OCI-LY1 (cell line): Measurements from ENCODE around the gene IL4R.

Source experiments
- H2AFZ ChIP-seq: fragments of 200-600 bp; sonication (generic), shearing (Covaris generic); 2 replicates; pipeline ENCODE4 v1.6.0; 2014; ENCODE audit warnings: antibody characterized with exemption, mild to moderate bottlenecking, low read length
- H3F3A ChIP-seq: fragments of 200-600 bp; sonication (generic), shearing (Covaris generic); 2 replicates; pipeline ENCODE4 v1.6.0; 2014; ENCODE audit warnings: mild to moderate bottlenecking, antibody characterized with exemption, low read length, moderate library complexity; ENCODE audit not compliant: insufficient read depth
- H3K27ac ChIP-seq: fragments of 200-600 bp; sonication (generic); 2 replicates; pipeline ENCODE4 v1.5.1; 2014; ENCODE audit warnings: low read length, mixed run types, mild to moderate bottlenecking, low read depth; ENCODE audit not compliant: poor library complexity, severe bottlenecking
- H3K27me3 ChIP-seq: fragments of 200-600 bp; sonication (generic); 2 replicates; pipeline ENCODE4 v1.6.0; 2014; ENCODE audit warnings: antibody characterized with exemption, mild to moderate bottlenecking, low read length, moderate library complexity; ENCODE audit not compliant: insufficient read depth
- H3K36me3 ChIP-seq: fragments of 200-600 bp; sonication (generic); 2 replicates; pipeline ENCODE4 v1.6.1; 2014; ENCODE audit warnings: mild to moderate bottlenecking, antibody characterized with exemption, low read length, moderate library complexity, mixed read lengths; ENCODE audit not compliant: insufficient read depth
- H3K4me1 ChIP-seq: fragments of 200-600 bp; sonication (generic); 2 replicates; pipeline ENCODE4 v1.5.1; 2014; ENCODE audit warnings: mild to moderate bottlenecking, low read length, moderate library complexity; ENCODE audit not compliant: insufficient read depth, severe bottlenecking
- H3K4me2 ChIP-seq: fragments of 200-600 bp; sonication (generic), shearing (Covaris generic); 2 replicates; pipeline ENCODE4 v1.6.1; 2014; ENCODE audit warnings: low read length
- H3K4me3 ChIP-seq: fragments of 200-600 bp; sonication (generic); 2 replicates; pipeline ENCODE4 v1.5.1; 2014; ENCODE audit warnings: low read length, low read depth, mild to moderate bottlenecking, mixed read lengths; ENCODE audit not compliant: poor library complexity, severe bottlenecking
- H3K79me2 ChIP-seq: fragments of 200-600 bp; shearing (Covaris generic); 2 replicates; pipeline ENCODE4 v1.6.1; 2016; ENCODE audit warnings: mixed run types, low read length, mixed read lengths; ENCODE audit not compliant: insufficient read depth
- H3K9ac ChIP-seq: fragments of 200-600 bp; sonication (generic), shearing (Covaris generic); 2 replicates; pipeline ENCODE4 v1.6.1; 2014; ENCODE audit warnings: mild to moderate bottlenecking, low read length, mixed read lengths
- H3K9me2 ChIP-seq: fragments of 200-600 bp; sonication (generic), shearing (Covaris generic); 2 replicates; pipeline ENCODE4 v1.6.1; 2014; ENCODE audit warnings: low read depth, mild to moderate bottlenecking, low read length, mixed read lengths
- H3K9me3 ChIP-seq: fragments of 200-600 bp; shearing (Covaris generic); 2 replicates; pipeline ENCODE4 v1.6.1; 2014; ENCODE audit warnings: low read length, mixed read lengths
- H4K20me1 ChIP-seq: fragments of 200-600 bp; sonication (generic), shearing (Covaris generic); 2 replicates; pipeline ENCODE4 v1.6.0; 2016; ENCODE audit warnings: mild to moderate bottlenecking, low read length; ENCODE audit not compliant: insufficient read depth
- CTCF ChIP-seq: fragments of 200-600 bp; sonication (generic), shearing (Covaris generic); IDR thresholded peaks from 2 replicates; pipeline ENCODE4 v1.5.1; 2017; ENCODE audit warnings: mild to moderate bottlenecking, antibody characterized with exemption, low read length, moderate library complexity, mixed read lengths
- EZH2 ChIP-seq: fragments of 200-600 bp; sonication (generic), shearing (Covaris generic); IDR thresholded peaks from 2 replicates; pipeline ENCODE4 v1.8.0; 2017; ENCODE audit warnings: borderline replicate concordance, mixed run types, mild to moderate bottlenecking, antibody characterized with exemption, low read length, moderate library complexity, mixed read lengths

Gene IL4R

GRCh38 chr16:27313422-27314160 is at the start of gene IL4R:
IL4R (plus strand) TSS chr16:27313974; CDS start chr16:27340204, 26,230 bp downstream.
- peaks cover 8% of the 10 kb centered on the region for H3K36me3 ChIP-seq
- no peaks in the 10 kb centered on the region for H3K9me2 ChIP-seq
- H2AFZ ChIP-seq, result no peak within 1 kb of the TSS
- H3K4me3 ChIP-seq, result peak within 1 kb of the TSS; percentile 72
- no peaks in the 10 kb centered on the region for H4K20me1 ChIP-seq
- H3K4me1 ChIP-seq, result peaks cover 42% of the 10 kb centered on the region
- no peaks in the 10 kb centered on the region; the same call in 1 of the 2 replicates for H3F3A ChIP-seq
- peaks cover 38% of the 10 kb centered on the region; the same call in 1 of the 2 replicates for H3K79me2 ChIP-seq
- peak within 1 kb of the TSS; percentile 72 for H3K4me2 ChIP-seq
- TF ChIP-seq EZH2, result no peak
- no peak for TF ChIP-seq CTCF
- H3K27ac ChIP-seq, result peak within 1 kb of the TSS; percentile 66
- no peaks in the 10 kb centered on the region for H3K27me3 ChIP-seq
- H3K9ac ChIP-seq, result peak within 1 kb of the TSS; percentile 83
- peaks cover 5% of the 10 kb centered on the region for H3K9me3 ChIP-seq

GRCh38 chr16:27264151-27264550 is 49.6 kb upstream of the IL4R start:
- Histone ChIP-seq H3K4me2 (peak overlapping the region; percentile 21; the same call in 1 of the 2 replicates), H2AFZ (no peak overlapping the region), H3K27me3 (no peaks in the 10 kb centered on the region), H3K9me2 (no peaks in the 10 kb centered on the region), H3K9me3 (no peaks in the 10 kb centered on the region), H3K4me1 (peaks cover 75% of the 10 kb centered on the region), H3F3A (peaks cover 3% of the 10 kb centered on the region; the same call in 1 of the 2 replicates), H3K27ac (peak overlapping the region; percentile 67), H3K36me3 (peaks cover 12% of the 10 kb centered on the region), H3K79me2 (peaks cover 11% of the 10 kb centered on the region), H3K9ac (no peak overlapping the region; the same call in 1 of the 2 replicates), H4K20me1 (no peaks in the 10 kb centered on the region), H3K4me3 (no peak overlapping the region)
- TF ChIP-seq CTCF, result no peak
- TF ChIP-seq EZH2, result no peak

- peak overlapping the region; percentile 55 for H3K4me2 ChIP-seq
- peaks cover 87% of the 10 kb centered on the region for H3K4me1 ChIP-seq
- no peaks in the 10 kb centered on the region for H3K9me3 ChIP-seq
- peaks cover 12% of the 10 kb centered on the region for H3K36me3 ChIP-seq
- H3K4me3 ChIP-seq, result no peak overlapping the region
- TF ChIP-seq CTCF, result no peak
- TF ChIP-seq EZH2, result no peak
- peaks cover 8% of the 10 kb centered on the region; the same call in 1 of the 2 replicates for H3K79me2 ChIP-seq
- no peaks in the 10 kb centered on the region for H3K9me2 ChIP-seq
- H2AFZ ChIP-seq, result no peak overlapping the region
- peak overlapping the region; percentile 67 for H3K27ac ChIP-seq
- no peaks in the 10 kb centered on the region for H3K27me3 ChIP-seq
- no peaks in the 10 kb centered on the region for H4K20me1 ChIP-seq
- H3K9ac ChIP-seq, result no peak overlapping the region
- H3F3A ChIP-seq, result peaks cover 3% of the 10 kb centered on the region; the same call in 1 of the 2 replicates
Measured at GRCh38 chr16:27265982-27266381, 47.8 kb upstream of the IL4R start.
